Activated T-cell treated with anti-CD3 and anti-CD28 coated beads, Interleukin-2, amount 50 U/mL, for 1 hour (primary cell): ENCODE data around the gene PCDHB11.
"Not testable (repeated sequence)": the region's sequence is repeated elsewhere in the genome, so short reads cannot be mapped to it uniquely, and the experiment has no call there.

Experiments used
- DNase-seq: peaks from one replicate; pipeline ENCODE4 v3.0.0-alpha.2; 2020

Gene PCDHB11

DNA sequence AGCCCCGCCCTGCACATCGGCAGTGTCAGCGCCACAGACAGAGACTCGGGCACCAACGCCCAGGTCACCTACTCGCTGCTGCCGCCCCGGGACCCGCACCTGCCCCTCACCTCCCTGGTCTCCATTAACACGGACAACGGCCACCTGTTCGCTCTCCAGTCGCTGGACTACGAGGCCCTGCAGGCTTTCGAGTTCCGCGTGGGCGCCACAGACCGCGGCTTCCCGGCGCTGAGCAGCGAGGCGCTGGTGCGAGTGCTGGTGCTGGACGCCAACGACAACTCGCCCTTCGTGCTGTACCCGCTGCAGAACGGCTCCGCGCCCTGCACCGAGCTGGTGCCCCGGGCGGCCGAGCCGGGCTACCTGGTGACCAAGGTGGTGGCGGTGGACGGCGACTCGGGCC is 47.5 kb downstream of the PCDHB11 start:
- DNase-seq = not testable (repeated sequence)

DNA sequence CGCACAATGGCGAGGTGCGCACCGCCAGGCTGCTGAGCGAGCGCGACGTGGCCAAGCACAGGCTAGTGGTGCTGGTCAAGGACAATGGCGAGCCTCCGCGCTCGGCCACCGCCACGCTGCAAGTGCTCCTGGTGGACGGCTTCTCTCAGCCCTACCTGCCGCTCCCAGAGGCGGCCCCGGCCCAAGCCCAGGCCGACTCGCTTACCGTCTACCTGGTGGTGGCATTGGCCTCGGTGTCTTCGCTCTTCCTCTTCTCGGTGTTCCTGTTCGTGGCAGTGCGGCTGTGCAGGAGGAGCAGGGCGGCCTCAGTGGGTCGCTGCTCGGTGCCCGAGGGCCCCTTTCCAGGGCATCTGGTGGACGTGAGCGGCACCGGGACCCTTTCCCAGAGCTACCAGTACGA is 48.0 kb downstream of the PCDHB11 start:
- not testable (repeated sequence) for DNase-seq

DNA sequence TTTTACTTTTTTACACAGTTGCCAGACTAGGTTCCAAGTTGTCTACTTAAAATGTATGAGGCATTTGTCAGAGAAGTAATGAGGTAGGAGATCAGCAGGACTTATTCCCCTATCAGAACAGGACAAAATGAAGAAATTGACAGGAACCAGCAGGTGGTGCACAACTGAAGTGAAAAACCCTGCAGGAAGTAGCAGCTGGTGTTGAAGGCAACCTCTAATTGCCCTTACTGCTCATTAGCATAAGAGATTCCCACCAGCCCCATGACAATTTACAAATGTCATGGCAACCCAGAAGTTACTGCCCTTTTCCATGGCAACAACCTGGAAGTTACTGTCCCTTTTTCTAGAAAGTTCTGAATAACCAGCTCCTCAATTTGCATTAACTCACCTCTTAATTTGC is 51.1 kb downstream of the PCDHB11 start:
- no peak for DNase-seq
